ENCODE data around the gene CTTN. TPM values are rescaled to one million over a fixed set of nuclear protein-coding genes. Genes with fewer than 3 reads are reported as not detected.
A peak's percentile ranks its signal among the peaks of the same experiment; 100 is the strongest.

CTTN gene
- total and polyA plus RNA-seq, 9 of the 15 experiments (the other 6 are each of a cell fraction or from before 2014, with no cell fraction given): 9.9 to 158 (median 99.7) TPM

- TF ChIP-seq, protein P1, sequence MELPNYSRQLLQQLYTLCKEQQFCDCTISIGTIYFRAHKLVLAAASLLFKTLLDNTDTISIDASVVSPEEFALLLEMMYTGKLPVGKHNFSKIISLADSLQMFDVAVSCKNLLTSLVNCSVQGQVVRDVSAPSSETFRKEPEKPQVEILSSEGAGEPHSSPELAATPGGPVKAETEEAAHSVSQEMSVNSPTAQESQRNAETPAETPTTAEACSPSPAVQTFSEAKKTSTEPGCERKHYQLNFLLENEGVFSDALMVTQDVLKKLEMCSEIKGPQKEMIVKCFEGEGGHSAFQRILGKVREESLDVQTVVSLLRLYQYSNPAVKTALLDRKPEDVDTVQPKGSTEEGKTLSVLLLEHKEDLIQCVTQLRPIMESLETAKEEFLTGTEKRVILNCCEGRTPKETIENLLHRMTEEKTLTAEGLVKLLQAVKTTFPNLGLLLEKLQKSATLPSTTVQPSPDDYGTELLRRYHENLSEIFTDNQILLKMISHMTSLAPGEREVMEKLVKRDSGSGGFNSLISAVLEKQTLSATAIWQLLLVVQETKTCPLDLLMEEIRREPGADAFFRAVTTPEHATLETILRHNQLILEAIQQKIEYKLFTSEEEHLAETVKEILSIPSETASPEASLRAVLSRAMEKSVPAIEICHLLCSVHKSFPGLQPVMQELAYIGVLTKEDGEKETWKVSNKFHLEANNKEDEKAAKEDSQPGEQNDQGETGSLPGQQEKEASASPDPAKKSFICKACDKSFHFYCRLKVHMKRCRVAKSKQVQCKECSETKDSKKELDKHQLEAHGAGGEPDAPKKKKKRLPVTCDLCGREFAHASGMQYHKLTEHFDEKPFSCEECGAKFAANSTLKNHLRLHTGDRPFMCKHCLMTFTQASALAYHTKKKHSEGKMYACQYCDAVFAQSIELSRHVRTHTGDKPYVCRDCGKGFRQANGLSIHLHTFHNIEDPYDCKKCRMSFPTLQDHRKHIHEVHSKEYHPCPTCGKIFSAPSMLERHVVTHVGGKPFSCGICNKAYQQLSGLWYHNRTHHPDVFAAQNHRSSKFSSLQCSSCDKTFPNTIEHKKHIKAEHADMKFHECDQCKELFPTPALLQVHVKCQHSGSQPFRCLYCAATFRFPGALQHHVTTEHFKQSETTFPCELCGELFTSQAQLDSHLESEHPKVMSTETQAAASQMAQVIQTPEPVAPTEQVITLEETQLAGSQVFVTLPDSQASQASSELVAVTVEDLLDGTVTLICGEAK (IDR thresholded peaks at IDR 0.05): no peak; the same call in none of the 2 replicates
- TF ChIP-seq, protein P1 (CRISPR knock-in tag; IDR thresholded peaks at IDR 0.05): no peak
- TF ChIP-seq ZNF764 (CRISPR knock-in tag; IDR thresholded peaks at IDR 0.05; ENCODE audit: low read depth): no peak
- peak; percentile 85 for TF ChIP-seq ADNP (tag; IDR thresholded peaks at IDR 0.05)
- TF ChIP-seq ETV6 (IDR thresholded peaks at IDR 0.05; ENCODE audit: borderline replicate concordance in 1 of 2, low read depth in 2 of 2, low read length in 1 of 2): peak in 1 of 2 experiments; percentile 47; a peak in 1 of 4 replicates
- TF ChIP-seq ETV6 (CRISPR knock-in tag; IDR thresholded peaks at IDR 0.05; ENCODE audit: borderline replicate concordance): no peak
- TF ChIP-seq ZNF778 (CRISPR knock-in tag; IDR thresholded peaks at IDR 0.05): no peak
- TF ChIP-seq, protein P2, sequence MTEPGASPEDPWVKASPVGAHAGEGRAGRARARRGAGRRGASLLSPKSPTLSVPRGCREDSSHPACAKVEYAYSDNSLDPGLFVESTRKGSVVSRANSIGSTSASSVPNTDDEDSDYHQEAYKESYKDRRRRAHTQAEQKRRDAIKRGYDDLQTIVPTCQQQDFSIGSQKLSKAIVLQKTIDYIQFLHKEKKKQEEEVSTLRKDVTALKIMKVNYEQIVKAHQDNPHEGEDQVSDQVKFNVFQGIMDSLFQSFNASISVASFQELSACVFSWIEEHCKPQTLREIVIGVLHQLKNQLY (CRISPR knock-in tag; conservative IDR thresholded peaks at IDR 0.05): no peak
- TF ChIP-seq ELK1 (CRISPR knock-in tag; IDR thresholded peaks at IDR 0.05): no peak
- no peak for TF ChIP-seq ELF4 (CRISPR knock-in tag; IDR thresholded peaks at IDR 0.05)
- TF ChIP-seq, protein P3, sequence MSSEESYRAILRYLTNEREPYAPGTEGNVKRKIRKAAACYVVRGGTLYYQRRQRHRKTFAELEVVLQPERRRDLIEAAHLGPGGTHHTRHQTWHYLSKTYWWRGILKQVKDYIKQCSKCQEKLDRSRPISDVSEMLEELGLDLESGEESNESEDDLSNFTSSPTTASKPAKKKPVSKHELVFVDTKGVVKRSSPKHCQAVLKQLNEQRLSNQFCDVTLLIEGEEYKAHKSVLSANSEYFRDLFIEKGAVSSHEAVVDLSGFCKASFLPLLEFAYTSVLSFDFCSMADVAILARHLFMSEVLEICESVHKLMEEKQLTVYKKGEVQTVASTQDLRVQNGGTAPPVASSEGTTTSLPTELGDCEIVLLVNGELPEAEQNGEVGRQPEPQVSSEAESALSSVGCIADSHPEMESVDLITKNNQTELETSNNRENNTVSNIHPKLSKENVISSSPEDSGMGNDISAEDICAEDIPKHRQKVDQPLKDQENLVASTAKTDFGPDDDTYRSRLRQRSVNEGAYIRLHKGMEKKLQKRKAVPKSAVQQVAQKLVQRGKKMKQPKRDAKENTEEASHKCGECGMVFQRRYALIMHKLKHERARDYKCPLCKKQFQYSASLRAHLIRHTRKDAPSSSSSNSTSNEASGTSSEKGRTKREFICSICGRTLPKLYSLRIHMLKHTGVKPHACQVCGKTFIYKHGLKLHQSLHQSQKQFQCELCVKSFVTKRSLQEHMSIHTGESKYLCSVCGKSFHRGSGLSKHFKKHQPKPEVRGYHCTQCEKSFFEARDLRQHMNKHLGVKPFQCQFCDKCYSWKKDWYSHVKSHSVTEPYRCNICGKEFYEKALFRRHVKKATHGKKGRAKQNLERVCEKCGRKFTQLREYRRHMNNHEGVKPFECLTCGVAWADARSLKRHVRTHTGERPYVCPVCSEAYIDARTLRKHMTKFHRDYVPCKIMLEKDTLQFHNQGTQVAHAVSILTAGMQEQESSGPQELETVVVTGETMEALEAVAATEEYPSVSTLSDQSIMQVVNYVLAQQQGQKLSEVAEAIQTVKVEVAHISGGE (CRISPR knock-in tag; IDR thresholded peaks at IDR 0.05): peak in 2 of 3 experiments; percentile 19 to 76; a peak in 2 of 6 replicates
- TF ChIP-seq NBN (IDR thresholded peaks at IDR 0.05; ENCODE audit: low read depth): no peak
These were observed 870 bp upstream of the CTTN start (continued) for GRCh38 chr11:70397336-70397982.

All from K562 (cell line).